Measurements from ENCODE around the gene KCTD2. TPM values are rescaled to one million over a fixed set of nuclear protein-coding genes. Genes with fewer than 3 reads are reported as not detected.
A peak's percentile ranks its signal among the peaks of the same experiment; 100 is the strongest.

KCTD2 gene
- total and polyA plus RNA-seq, 9 of the 15 experiments (the other 6 are each of a cell fraction or from before 2014, with no cell fraction given) = 1.7 to 32.9 (median 15.8) TPM

- TF ChIP-seq, protein P1, sequence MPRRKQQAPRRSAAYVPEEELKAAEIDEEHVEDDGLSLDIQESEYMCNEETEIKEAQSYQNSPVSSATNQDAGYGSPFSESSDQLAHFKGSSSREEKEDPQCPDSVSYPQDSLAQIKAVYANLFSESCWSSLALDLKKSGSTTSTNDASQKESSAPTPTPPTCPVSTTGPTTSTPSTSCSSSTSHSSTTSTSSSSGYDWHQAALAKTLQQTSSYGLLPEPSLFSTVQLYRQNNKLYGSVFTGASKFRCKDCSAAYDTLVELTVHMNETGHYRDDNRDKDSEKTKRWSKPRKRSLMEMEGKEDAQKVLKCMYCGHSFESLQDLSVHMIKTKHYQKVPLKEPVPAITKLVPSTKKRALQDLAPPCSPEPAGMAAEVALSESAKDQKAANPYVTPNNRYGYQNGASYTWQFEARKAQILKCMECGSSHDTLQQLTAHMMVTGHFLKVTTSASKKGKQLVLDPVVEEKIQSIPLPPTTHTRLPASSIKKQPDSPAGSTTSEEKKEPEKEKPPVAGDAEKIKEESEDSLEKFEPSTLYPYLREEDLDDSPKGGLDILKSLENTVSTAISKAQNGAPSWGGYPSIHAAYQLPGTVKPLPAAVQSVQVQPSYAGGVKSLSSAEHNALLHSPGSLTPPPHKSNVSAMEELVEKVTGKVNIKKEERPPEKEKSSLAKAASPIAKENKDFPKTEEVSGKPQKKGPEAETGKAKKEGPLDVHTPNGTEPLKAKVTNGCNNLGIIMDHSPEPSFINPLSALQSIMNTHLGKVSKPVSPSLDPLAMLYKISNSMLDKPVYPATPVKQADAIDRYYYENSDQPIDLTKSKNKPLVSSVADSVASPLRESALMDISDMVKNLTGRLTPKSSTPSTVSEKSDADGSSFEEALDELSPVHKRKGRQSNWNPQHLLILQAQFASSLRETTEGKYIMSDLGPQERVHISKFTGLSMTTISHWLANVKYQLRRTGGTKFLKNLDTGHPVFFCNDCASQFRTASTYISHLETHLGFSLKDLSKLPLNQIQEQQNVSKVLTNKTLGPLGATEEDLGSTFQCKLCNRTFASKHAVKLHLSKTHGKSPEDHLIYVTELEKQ (CRISPR knock-in tag; IDR thresholded peaks at IDR 0.05) = no peak
- TF ChIP-seq, protein P2, sequence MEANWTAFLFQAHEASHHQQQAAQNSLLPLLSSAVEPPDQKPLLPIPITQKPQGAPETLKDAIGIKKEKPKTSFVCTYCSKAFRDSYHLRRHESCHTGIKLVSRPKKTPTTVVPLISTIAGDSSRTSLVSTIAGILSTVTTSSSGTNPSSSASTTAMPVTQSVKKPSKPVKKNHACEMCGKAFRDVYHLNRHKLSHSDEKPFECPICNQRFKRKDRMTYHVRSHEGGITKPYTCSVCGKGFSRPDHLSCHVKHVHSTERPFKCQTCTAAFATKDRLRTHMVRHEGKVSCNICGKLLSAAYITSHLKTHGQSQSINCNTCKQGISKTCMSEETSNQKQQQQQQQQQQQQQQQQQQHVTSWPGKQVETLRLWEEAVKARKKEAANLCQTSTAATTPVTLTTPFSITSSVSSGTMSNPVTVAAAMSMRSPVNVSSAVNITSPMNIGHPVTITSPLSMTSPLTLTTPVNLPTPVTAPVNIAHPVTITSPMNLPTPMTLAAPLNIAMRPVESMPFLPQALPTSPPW (CRISPR knock-in tag; IDR thresholded peaks at IDR 0.05) = peak; percentile 30; the same call in 1 of the 2 replicates
- TF ChIP-seq PHTF2 (CRISPR knock-in tag; IDR thresholded peaks at IDR 0.05) (no peak), HNRNPK (IDR thresholded peaks at IDR 0.05; ENCODE audit: low read depth, low read length, poor library complexity, severe bottlenecking) (no peak), ZNF23 (CRISPR knock-in tag; IDR thresholded peaks at IDR 0.05) (no peak), RBBP5 (IDR thresholded peaks at IDR 0.05; ENCODE audit: borderline replicate concordance, insufficient read depth, low read length, poor library complexity, severe bottlenecking) (no peak), HDAC1 (IDR thresholded peaks at IDR 0.05) (peak in 1 of 2 experiments; percentile 50; a peak in 1 of 4 replicates), CBFA2T2 (conservative IDR thresholded peaks at IDR 0.05) (no peak), BCOR (IDR thresholded peaks at IDR 0.05) (0 out of 2 replicates have a peak, but pooled peaks have one; percentile 22), ZNF449 (CRISPR knock-in tag; IDR thresholded peaks at IDR 0.05) (no peak), U2AF2 (optimal IDR thresholded peaks at IDR 0.05; ENCODE audit: low read depth, low read length) (no peak), RBM17 (IDR thresholded peaks at IDR 0.05; ENCODE audit: borderline replicate concordance, low read depth, low read length) (no peak), RFX1 (IDR thresholded peaks at IDR 0.05) (no peak), ZNF75A (CRISPR knock-in tag; IDR thresholded peaks at IDR 0.05) (no peak), ZNF197 (CRISPR knock-in tag; IDR thresholded peaks at IDR 0.05; ENCODE audit: low read depth) (no peak), KLF10 (CRISPR knock-in tag; IDR thresholded peaks at IDR 0.05) (no peak)
- TF ChIP-seq, protein P3, sequence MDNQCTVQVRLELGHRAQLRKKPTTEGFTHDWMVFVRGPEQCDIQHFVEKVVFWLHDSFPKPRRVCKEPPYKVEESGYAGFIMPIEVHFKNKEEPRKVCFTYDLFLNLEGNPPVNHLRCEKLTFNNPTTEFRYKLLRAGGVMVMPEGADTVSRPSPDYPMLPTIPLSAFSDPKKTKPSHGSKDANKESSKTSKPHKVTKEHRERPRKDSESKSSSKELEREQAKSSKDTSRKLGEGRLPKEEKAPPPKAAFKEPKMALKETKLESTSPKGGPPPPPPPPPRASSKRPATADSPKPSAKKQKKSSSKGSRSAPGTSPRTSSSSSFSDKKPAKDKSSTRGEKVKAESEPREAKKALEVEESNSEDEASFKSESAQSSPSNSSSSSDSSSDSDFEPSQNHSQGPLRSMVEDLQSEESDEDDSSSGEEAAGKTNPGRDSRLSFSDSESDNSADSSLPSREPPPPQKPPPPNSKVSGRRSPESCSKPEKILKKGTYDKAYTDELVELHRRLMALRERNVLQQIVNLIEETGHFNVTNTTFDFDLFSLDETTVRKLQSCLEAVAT (IDR thresholded peaks at IDR 0.05) = peak; percentile 66 to 82; a peak in 2 of 4 replicates
- TF ChIP-seq, protein P4, sequence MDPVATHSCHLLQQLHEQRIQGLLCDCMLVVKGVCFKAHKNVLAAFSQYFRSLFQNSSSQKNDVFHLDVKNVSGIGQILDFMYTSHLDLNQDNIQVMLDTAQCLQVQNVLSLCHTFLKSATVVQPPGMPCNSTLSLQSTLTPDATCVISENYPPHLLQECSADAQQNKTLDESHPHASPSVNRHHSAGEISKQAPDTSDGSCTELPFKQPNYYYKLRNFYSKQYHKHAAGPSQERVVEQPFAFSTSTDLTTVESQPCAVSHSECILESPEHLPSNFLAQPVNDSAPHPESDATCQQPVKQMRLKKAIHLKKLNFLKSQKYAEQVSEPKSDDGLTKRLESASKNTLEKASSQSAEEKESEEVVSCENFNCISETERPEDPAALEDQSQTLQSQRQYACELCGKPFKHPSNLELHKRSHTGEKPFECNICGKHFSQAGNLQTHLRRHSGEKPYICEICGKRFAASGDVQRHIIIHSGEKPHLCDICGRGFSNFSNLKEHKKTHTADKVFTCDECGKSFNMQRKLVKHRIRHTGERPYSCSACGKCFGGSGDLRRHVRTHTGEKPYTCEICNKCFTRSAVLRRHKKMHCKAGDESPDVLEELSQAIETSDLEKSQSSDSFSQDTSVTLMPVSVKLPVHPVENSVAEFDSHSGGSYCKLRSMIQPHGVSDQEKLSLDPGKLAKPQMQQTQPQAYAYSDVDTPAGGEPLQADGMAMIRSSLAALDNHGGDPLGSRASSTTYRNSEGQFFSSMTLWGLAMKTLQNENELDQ (CRISPR knock-in tag; IDR thresholded peaks at IDR 0.05; ENCODE audit: borderline replicate concordance) = no peak
Observed at GRCh38 chr17:75091855-75092327, 44.9 kb downstream of the KCTD2 start (continued).
